Measurements from ENCODE around the gene OTUD7B.
A peak's percentile ranks its signal among the peaks of the same experiment; 100 is the strongest.

Gene OTUD7B

DNA sequence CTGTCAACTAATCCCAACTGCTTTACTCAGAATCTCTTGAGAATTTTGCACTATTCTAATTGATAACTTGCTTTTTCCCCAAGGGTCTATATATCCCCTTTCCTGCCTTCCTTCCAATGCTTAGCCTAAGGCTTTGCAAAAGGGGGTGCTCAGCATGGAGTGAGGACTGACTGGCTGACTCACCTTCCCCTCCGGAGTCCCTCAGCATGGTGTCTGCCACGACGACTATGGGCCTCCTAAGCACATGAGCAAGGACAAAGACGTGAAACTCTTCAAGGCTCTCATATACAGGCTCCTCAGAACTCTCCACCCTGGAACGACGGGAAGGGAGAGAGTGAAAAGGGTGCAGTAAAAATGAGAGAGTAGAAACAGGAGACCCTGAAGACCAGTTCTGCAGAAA lies 60.6 kb downstream of the OTUD7B start:
- H2BK12ac ChIP-seq (ENCODE audit: low read length in 2 of 2), result no peak overlapping the region
- H2BK15ac ChIP-seq (ENCODE audit: low read depth, poor library complexity, severe bottlenecking), result no peak overlapping the region
- no peak overlapping the region for H4K8ac ChIP-seq (ENCODE audit: low read length)
- H3K79me1 ChIP-seq (replicated peaks; ENCODE audit: low read length, poor library complexity, severe bottlenecking), result peaks cover 4% of the 10 kb centered on the region
- H2BK120ac ChIP-seq (ENCODE audit: low read depth, low read length), result no peak overlapping the region
- no peak overlapping the region for H3K9ac ChIP-seq (ENCODE audit: low read length)
- no peak overlapping the region for H3K23ac ChIP-seq (ENCODE audit: low read length in 2 of 2)
- no peaks in the 10 kb centered on the region for H3K9me3 ChIP-seq (ENCODE audit: control insufficient read depth, low read length)
- H2BK5ac ChIP-seq (ENCODE audit: low read depth, low read length, poor library complexity, severe bottlenecking), result no peak overlapping the region
- no peak overlapping the region for H3K4ac ChIP-seq (ENCODE audit: low read depth in 1 of 2, low read length in 2 of 2)
- H2AK5ac ChIP-seq (ENCODE audit: low read length, severe bottlenecking), result no peak overlapping the region
- H3K18ac ChIP-seq (ENCODE audit: low read depth in 1 of 2, low read length in 2 of 2), result no peak overlapping the region
- H3K27ac ChIP-seq (ENCODE audit: low read length, poor library complexity, severe bottlenecking), result no peak overlapping the region
- no peak overlapping the region for H3K4me3 ChIP-seq (ENCODE audit: insufficient read depth in 1 of 2, low read depth in 1 of 2, low read length in 2 of 2)
- no peak overlapping the region for H3K4me2 ChIP-seq (ENCODE audit: low read length, poor library complexity, severe bottlenecking)
- H3K36me3 ChIP-seq (ENCODE audit: control insufficient read depth in 1 of 2, insufficient read depth in 2 of 2, low read depth in 1 of 2, low read length in 2 of 2), result peaks cover 25 to 55% of the 10 kb centered on the region in 2 experiments
- no peak for DNase-seq
- 95% methylated on average over 3 of the region's 6 CpGs for WGBS
- no peaks in the 10 kb centered on the region for H3K27me3 ChIP-seq (ENCODE audit: control insufficient read depth in 1 of 2, insufficient read depth in 1 of 2, low read length in 2 of 2)
- H2AFZ ChIP-seq (ENCODE audit: low read depth, low read length), result no peak overlapping the region
- peaks cover 1% of the 10 kb centered on the region for H3K4me1 ChIP-seq (ENCODE audit: control insufficient read depth, insufficient read depth, low read depth, low read length)
- no peak overlapping the region for H4K91ac ChIP-seq (ENCODE audit: low read length)
- H3K14ac ChIP-seq (ENCODE audit: low read length in 2 of 2), result no peak overlapping the region

DNA sequence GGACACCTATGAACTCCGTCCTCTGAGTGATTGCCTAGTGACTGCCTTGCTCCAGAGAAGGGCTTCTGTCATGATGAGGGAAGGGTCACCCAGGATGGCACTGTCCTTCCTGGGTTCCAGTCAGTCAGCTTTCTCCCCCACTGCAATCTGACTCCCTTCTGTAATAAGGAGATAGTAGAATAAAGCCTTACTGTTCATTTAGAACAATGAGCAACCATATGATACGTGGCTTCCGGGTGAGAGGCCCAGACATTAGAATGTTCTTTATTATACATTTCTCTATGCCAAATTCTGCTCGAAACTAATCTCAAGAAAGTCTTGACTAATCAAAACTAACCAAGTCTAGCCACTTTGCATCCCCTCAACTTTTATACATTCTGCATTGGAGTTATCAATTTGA lies 65.3 kb downstream of the OTUD7B start:
- Histone ChIP-seq H2BK15ac (ENCODE audit: low read depth, poor library complexity, severe bottlenecking) (no peak overlapping the region), H3K9me3 (ENCODE audit: control insufficient read depth, low read length) (no peaks in the 10 kb centered on the region), H4K91ac (ENCODE audit: low read length) (no peak overlapping the region), H3K4me3 (ENCODE audit: insufficient read depth in 1 of 2, low read depth in 1 of 2, low read length in 2 of 2) (no peak overlapping the region), H2AFZ (ENCODE audit: low read depth, low read length) (no peak overlapping the region), H4K8ac (ENCODE audit: low read length) (no peak overlapping the region), H2BK12ac (ENCODE audit: low read length in 2 of 2) (no peak overlapping the region), H2AK5ac (ENCODE audit: low read length, severe bottlenecking) (no peak overlapping the region), H3K18ac (ENCODE audit: low read depth in 1 of 2, low read length in 2 of 2) (no peak overlapping the region), H3K36me3 (ENCODE audit: control insufficient read depth in 1 of 2, insufficient read depth in 2 of 2, low read depth in 1 of 2, low read length in 2 of 2) (peaks cover 42 to 61% of the 10 kb centered on the region in 2 experiments), H2BK120ac (ENCODE audit: low read depth, low read length) (no peak overlapping the region), H3K27me3 (ENCODE audit: control insufficient read depth in 1 of 2, insufficient read depth in 1 of 2, low read length in 2 of 2) (no peaks in the 10 kb centered on the region), H3K4me2 (ENCODE audit: low read length, poor library complexity, severe bottlenecking) (no peak overlapping the region), H3K4me1 (ENCODE audit: control insufficient read depth, insufficient read depth, low read depth, low read length) (peaks cover 1% of the 10 kb centered on the region), H3K27ac (ENCODE audit: low read length, poor library complexity, severe bottlenecking) (no peak overlapping the region), H3K4ac (ENCODE audit: low read depth in 1 of 2, low read length in 2 of 2) (no peak overlapping the region), H2BK5ac (ENCODE audit: low read depth, low read length, poor library complexity, severe bottlenecking) (no peak overlapping the region), H3K14ac (ENCODE audit: low read length in 2 of 2) (no peak overlapping the region), H3K23ac (ENCODE audit: low read length in 2 of 2) (no peak overlapping the region), H3K9ac (ENCODE audit: low read length) (no peak overlapping the region), H3K79me1 (replicated peaks; ENCODE audit: low read length, poor library complexity, severe bottlenecking) (peaks cover 30% of the 10 kb centered on the region)
- no peak for DNase-seq
- 97% methylated on average over 4 of the region's 4 CpGs for WGBS

DNA sequence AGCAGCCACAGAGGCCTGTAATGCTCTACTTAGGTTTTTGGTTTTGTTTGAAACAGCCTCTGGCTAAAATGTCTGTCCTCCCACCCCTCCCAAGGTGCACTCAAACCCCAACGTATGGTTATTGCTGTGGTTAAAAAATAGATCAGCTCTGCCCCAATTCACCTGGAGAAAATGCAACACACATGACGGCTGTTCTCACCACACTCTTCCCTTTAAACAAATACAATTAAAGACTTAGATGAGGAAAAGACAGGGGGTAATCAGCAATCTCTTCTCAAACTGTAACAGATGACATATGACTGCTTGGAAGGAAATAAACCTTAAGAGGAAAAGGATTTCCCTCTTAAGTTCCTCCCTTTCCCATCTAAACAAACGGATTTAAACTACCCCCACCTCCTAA lies 67.6 kb downstream of the OTUD7B start:
- no peaks in the 10 kb centered on the region for H3K9me3 ChIP-seq (ENCODE audit: control insufficient read depth, low read length)
- H3K4ac ChIP-seq (ENCODE audit: low read depth in 1 of 2, low read length in 2 of 2), result no peak overlapping the region
- H3K14ac ChIP-seq (ENCODE audit: low read length in 2 of 2), result no peak overlapping the region
- H4K91ac ChIP-seq (ENCODE audit: low read length), result no peak overlapping the region
- H2BK5ac ChIP-seq (ENCODE audit: low read depth, low read length, poor library complexity, severe bottlenecking), result no peak overlapping the region
- peak overlapping the region; percentile 5 for H3K9ac ChIP-seq (ENCODE audit: low read length)
- no peak overlapping the region for H2BK15ac ChIP-seq (ENCODE audit: low read depth, poor library complexity, severe bottlenecking)
- no peak overlapping the region for H4K8ac ChIP-seq (ENCODE audit: low read length)
- H3K18ac ChIP-seq (ENCODE audit: low read depth in 1 of 2, low read length in 2 of 2), result no peak overlapping the region
- H3K4me3 ChIP-seq (ENCODE audit: insufficient read depth in 1 of 2, low read depth in 1 of 2, low read length in 2 of 2), result no peak overlapping the region
- H2BK12ac ChIP-seq (ENCODE audit: low read length in 2 of 2), result no peak overlapping the region
- H3K36me3 ChIP-seq (ENCODE audit: control insufficient read depth in 1 of 2, insufficient read depth in 2 of 2, low read depth in 1 of 2, low read length in 2 of 2), result peaks cover 28 to 39% of the 10 kb centered on the region in 2 experiments
- H3K79me1 ChIP-seq (replicated peaks; ENCODE audit: low read length, poor library complexity, severe bottlenecking), result peaks cover 29% of the 10 kb centered on the region
- peaks cover 7% of the 10 kb centered on the region for H3K4me1 ChIP-seq (ENCODE audit: control insufficient read depth, insufficient read depth, low read depth, low read length)
- no peak overlapping the region for H3K23ac ChIP-seq (ENCODE audit: low read length in 2 of 2)
- H3K4me2 ChIP-seq (ENCODE audit: low read length, poor library complexity, severe bottlenecking), result no peak overlapping the region
- 38% methylated on average over 1 of the region's 3 CpGs for WGBS
- no peaks in the 10 kb centered on the region for H3K27me3 ChIP-seq (ENCODE audit: control insufficient read depth in 1 of 2, insufficient read depth in 1 of 2, low read length in 2 of 2)
- no peak overlapping the region for H3K27ac ChIP-seq (ENCODE audit: low read length, poor library complexity, severe bottlenecking)
- H2BK120ac ChIP-seq (ENCODE audit: low read depth, low read length), result no peak overlapping the region
- no peak overlapping the region for H2AFZ ChIP-seq (ENCODE audit: low read depth, low read length)
- DNase-seq, result no peak
- no peak overlapping the region for H2AK5ac ChIP-seq (ENCODE audit: low read length, severe bottlenecking)

DNA sequence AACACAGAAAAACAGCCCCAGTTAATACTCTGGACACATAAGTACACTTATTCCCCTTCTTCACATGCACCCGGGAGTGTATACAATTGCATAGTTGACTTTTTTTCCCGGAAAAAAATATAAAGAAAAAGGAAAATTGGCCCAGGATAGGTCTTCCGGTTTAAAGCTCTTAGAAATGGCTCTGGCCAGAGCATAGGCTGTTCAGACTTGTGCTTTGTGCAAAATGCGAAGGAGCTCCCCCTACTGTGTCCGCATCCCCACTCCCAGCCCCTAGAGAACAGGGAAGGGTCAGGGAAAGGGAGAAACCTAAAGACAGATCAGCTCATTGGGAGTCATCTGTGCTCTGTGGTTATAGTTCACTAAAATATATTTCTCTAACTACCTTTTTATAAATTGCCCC lies 68.3 kb downstream of the OTUD7B start:
- Histone ChIP-seq H3K4me1 (ENCODE audit: control insufficient read depth, insufficient read depth, low read depth, low read length) (peaks cover 9% of the 10 kb centered on the region), H3K36me3 (ENCODE audit: control insufficient read depth in 1 of 2, insufficient read depth in 2 of 2, low read depth in 1 of 2, low read length in 2 of 2) (peaks cover 28 to 32% of the 10 kb centered on the region in 2 experiments)
- WGBS, result 79% methylated on average over 4 of the region's 5 CpGs

More for the DNA sequence above, 68.3 kb downstream of the OTUD7B start:
- Histone ChIP-seq H3K4me2 (ENCODE audit: low read length, poor library complexity, severe bottlenecking) (no peak overlapping the region), H3K9me3 (ENCODE audit: control insufficient read depth, low read length) (no peaks in the 10 kb centered on the region), H3K4me3 (ENCODE audit: insufficient read depth in 1 of 2, low read depth in 1 of 2, low read length in 2 of 2) (no peak overlapping the region), H4K8ac (ENCODE audit: low read length) (no peak overlapping the region), H3K18ac (ENCODE audit: low read depth in 1 of 2, low read length in 2 of 2) (no peak overlapping the region), H3K27me3 (ENCODE audit: control insufficient read depth in 1 of 2, insufficient read depth in 1 of 2, low read length in 2 of 2) (no peaks in the 10 kb centered on the region), H3K14ac (ENCODE audit: low read length in 2 of 2) (no peak overlapping the region), H2AK5ac (ENCODE audit: low read length, severe bottlenecking) (no peak overlapping the region), H3K4ac (ENCODE audit: low read depth in 1 of 2, low read length in 2 of 2) (no peak overlapping the region), H2BK12ac (ENCODE audit: low read length in 2 of 2) (no peak overlapping the region), H2BK15ac (ENCODE audit: low read depth, poor library complexity, severe bottlenecking) (no peak overlapping the region), H2BK5ac (ENCODE audit: low read depth, low read length, poor library complexity, severe bottlenecking) (no peak overlapping the region), H3K27ac (ENCODE audit: low read length, poor library complexity, severe bottlenecking) (no peak overlapping the region), H3K9ac (ENCODE audit: low read length) (no peak overlapping the region), H3K23ac (ENCODE audit: low read length in 2 of 2) (no peak overlapping the region), H4K91ac (ENCODE audit: low read length) (no peak overlapping the region), H2AFZ (ENCODE audit: low read depth, low read length) (no peak overlapping the region), H3K79me1 (replicated peaks; ENCODE audit: low read length, poor library complexity, severe bottlenecking) (peaks cover 29% of the 10 kb centered on the region), H2BK120ac (ENCODE audit: low read depth, low read length) (no peak overlapping the region)
- DNase-seq, result peak; percentile 57
